ENCODE results near the gene DCTN4. TPM values are rescaled to one million over a fixed set of nuclear protein-coding genes. Genes with fewer than 3 reads are reported as not detected.

DCTN4 gene
- total and polyA plus RNA-seq, 9 of the 15 experiments (the other 6 are each of a cell fraction or from before 2014, with no cell fraction given) = 20.4 to 64.9 (median 49.9) TPM

- peak; percentile 42; the same call in 1 of the 2 replicates for TF ChIP-seq TOE1 (IDR thresholded peaks at IDR 0.05; ENCODE audit: borderline replicate concordance)
- TF ChIP-seq TOE1 (CRISPR knock-in tag; IDR thresholded peaks at IDR 0.05; ENCODE audit: borderline replicate concordance, low read depth) = no peak
- no peak for TF ChIP-seq RFX1 (IDR thresholded peaks at IDR 0.05)
- no peak for TF ChIP-seq RHOXF2B (CRISPR knock-in tag; conservative IDR thresholded peaks at IDR 0.05)
- no peak for TF ChIP-seq CAMTA2 (CRISPR knock-in tag; conservative IDR thresholded peaks at IDR 0.05)
- peak; percentile 46 for TF ChIP-seq CXXC5 (CRISPR knock-in tag; IDR thresholded peaks at IDR 0.05)
- TF ChIP-seq ESRRA (IDR thresholded peaks at IDR 0.05; ENCODE audit: borderline replicate concordance, low read depth) = no peak; the same call in none of the 2 replicates
- no peak for TF ChIP-seq ZBED1 (IDR thresholded peaks at IDR 0.05)
- no peak for TF ChIP-seq ZKSCAN3 (CRISPR knock-in tag; IDR thresholded peaks at IDR 0.05)
- TF ChIP-seq ZNF830 (CRISPR knock-in tag; IDR thresholded peaks at IDR 0.05) = no peak
- TF ChIP-seq CBFA2T3 (IDR thresholded peaks at IDR 0.05) = peak; percentile 53
- TF ChIP-seq CTCF (IDR thresholded peaks at IDR 0.05 in 2 of 3, conservative IDR thresholded peaks at IDR 0.05 in 1 of 3; ENCODE audit: insufficient read depth in 2 of 3, low read depth in 1 of 3, low read length in 3 of 3) = peak; percentile 51 to 71 (median 66)
- no peak for TF ChIP-seq ZNF274 (IDR thresholded peaks at IDR 0.05; ENCODE audit: borderline replicate concordance, low read depth, low read length)
- TF ChIP-seq ZFP30 (CRISPR knock-in tag; IDR thresholded peaks at IDR 0.05; ENCODE audit: borderline replicate concordance) = no peak
- no peak for TF ChIP-seq RUNX1 (IDR thresholded peaks at IDR 0.05; ENCODE audit: low read depth)
- TF ChIP-seq, protein P1, sequence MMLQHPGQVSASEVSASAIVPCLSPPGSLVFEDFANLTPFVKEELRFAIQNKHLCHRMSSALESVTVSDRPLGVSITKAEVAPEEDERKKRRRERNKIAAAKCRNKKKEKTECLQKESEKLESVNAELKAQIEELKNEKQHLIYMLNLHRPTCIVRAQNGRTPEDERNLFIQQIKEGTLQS (IDR thresholded peaks at IDR 0.05) = no peak
- TF ChIP-seq, protein P1 (CRISPR knock-in tag; conservative IDR thresholded peaks at IDR 0.05) = no peak
- TF ChIP-seq ASH1L (IDR thresholded peaks at IDR 0.05; ENCODE audit: borderline replicate concordance, low read depth, partially characterized antibody) = no peak
- no peak for TF ChIP-seq XRCC4 (IDR thresholded peaks at IDR 0.05; ENCODE audit: extremely low read depth, insufficient read depth, insufficient read length)
- no peak for TF ChIP-seq HSF4 (CRISPR knock-in tag; IDR thresholded peaks at IDR 0.05; ENCODE audit: borderline replicate concordance)
- no peak for TF ChIP-seq KLF6 (CRISPR knock-in tag; IDR thresholded peaks at IDR 0.05; ENCODE audit: borderline replicate concordance)
- no peak for TF ChIP-seq SREBF1 (IDR thresholded peaks at IDR 0.05; ENCODE audit: borderline replicate concordance, low read depth, low read length)
- no peak for TF ChIP-seq ZNF134 (CRISPR knock-in tag; conservative IDR thresholded peaks at IDR 0.05)
- no peak for TF ChIP-seq ZNF780A (CRISPR knock-in tag; IDR thresholded peaks at IDR 0.05)
- TF ChIP-seq NFIC (IDR thresholded peaks at IDR 0.05) = peak; percentile 92
- TF ChIP-seq ZNF232 (CRISPR knock-in tag; IDR thresholded peaks at IDR 0.05) = no peak
These were observed 42.5 kb upstream of the DCTN4 start (continued) for GRCh38 chr5:150801117-150801927.
